Measurements from ENCODE around the gene RNF8.

Gene RNF8

GRCh38 chr6:37347177-37347576, 6.6 kb upstream of the RNF8 start:
- Histone ChIP-seq H3K27ac (no peak overlapping the region), H3K36me3 (no peaks in the 10 kb centered on the region), H3K4me3 (no peak overlapping the region), H3K27me3 (no peaks in the 10 kb centered on the region), H3K9me3 (no peaks in the 10 kb centered on the region), H3K4me1 (no peaks in the 10 kb centered on the region)
- intact Hi-C loops (cut with DNase I; ENCODE audit: low total_unique reads): no loop called here
- no peak for TF ChIP-seq CTCF (IDR thresholded peaks at IDR 0.05)
- no peak for DNase-seq

GRCh38 chr6:37347670-37348111, 6.1 kb upstream of the RNF8 start:
- no peak for TF ChIP-seq CTCF (IDR thresholded peaks at IDR 0.05)
- no peak overlapping the region for H3K27ac ChIP-seq
- H3K4me3 ChIP-seq: no peak overlapping the region
- no peaks in the 10 kb centered on the region for H3K9me3 ChIP-seq
- H3K27me3 ChIP-seq: no peaks in the 10 kb centered on the region
- no peaks in the 10 kb centered on the region for H3K4me1 ChIP-seq
- H3K36me3 ChIP-seq: no peaks in the 10 kb centered on the region
- DNase-seq: no peak
- intact Hi-C loops (cut with DNase I; ENCODE audit: low total_unique reads): no loop called here

- intact Hi-C loops (cut with DNase I; ENCODE audit: low total_unique reads): no loop called here
- Histone ChIP-seq H3K27me3 (no peaks in the 10 kb centered on the region), H3K27ac (no peak overlapping the region), H3K36me3 (no peaks in the 10 kb centered on the region), H3K4me3 (no peak overlapping the region), H3K4me1 (peaks cover 0 to 15% (median 8%) of the 10 kb centered on the region in 4 donors), H3K9me3 (no peaks in the 10 kb centered on the region)
- no peak for DNase-seq
- TF ChIP-seq CTCF (IDR thresholded peaks at IDR 0.05): no peak
These were observed 2.8 kb upstream of the RNF8 start for GRCh38 chr6:37351027-37351426.

- DNase-seq: no peak
- intact Hi-C loops (cut with DNase I; ENCODE audit: low total_unique reads): no loop called here
- H3K4me1 ChIP-seq: peaks cover 0 to 18% (median 9%) of the 10 kb centered on the region in 4 donors
These were observed 1.4 kb upstream of the RNF8 start for GRCh38 chr6:37352384-37352783.

GRCh38 chr6:37354526-37355384, 972 bp downstream of the RNF8 start:
- Histone ChIP-seq H3K27ac (peak overlapping the region; percentile 35 to 66), H3K4me3 (peak overlapping the region; percentile 79 to 97), H3K9me3 (no peaks in the 10 kb centered on the region), H3K27me3 (no peaks in the 10 kb centered on the region), H3K36me3 (no peaks in the 10 kb centered on the region), H3K4me1 (peaks cover 0 to 18% (median 9%) of the 10 kb centered on the region in 4 donors)
- DNase-seq: no peak
- no peak for TF ChIP-seq CTCF (IDR thresholded peaks at IDR 0.05)
- intact Hi-C loops (cut with DNase I; ENCODE audit: low total_unique reads): no loop called here

More at GRCh38 chr6:37352384-37352783, 1.4 kb upstream of the RNF8 start:
- Histone ChIP-seq H3K4me3 (no peak overlapping the region), H3K36me3 (no peaks in the 10 kb centered on the region), H3K9me3 (no peaks in the 10 kb centered on the region), H3K27me3 (no peaks in the 10 kb centered on the region), H3K27ac (no peak overlapping the region)
- no peak for TF ChIP-seq CTCF (IDR thresholded peaks at IDR 0.05)

All from tibial artery (tissue), 4 donors.